ENCODE results near the gene TP63. TPM values are rescaled to one million over a fixed set of nuclear protein-coding genes. Genes with fewer than 3 reads are reported as not detected.

Gene TP63
- not detected in 2 replicates for total RNA-seq

GRCh38 chr3:189631373-189631408 is at the start of gene TP63:
Gene TP63 (plus strand): TSS chr3:189631389. CDS start chr3:189631516, 127 bp downstream.
- H3K4me3 ChIP-seq (ENCODE audit: low read depth, low read length) = no peak within 1 kb of the TSS
- no peak for TF ChIP-seq CTCF (conservative IDR thresholded peaks at IDR 0.05; ENCODE audit: low read depth, low read length)
- no peak for DNase-seq (ENCODE audit: low read depth)

GRCh38 chr3:189582179-189582578 is 49.0 kb upstream of the TP63 start:
- no peak overlapping the region for H3K4me3 ChIP-seq (ENCODE audit: low read depth, low read length)
- TF ChIP-seq CTCF (conservative IDR thresholded peaks at IDR 0.05; ENCODE audit: low read depth, low read length) = no peak
- no peak for DNase-seq (ENCODE audit: low read depth)

- H3K4me3 ChIP-seq (ENCODE audit: low read depth, low read length) = no peak overlapping the region
- DNase-seq (ENCODE audit: low read depth) = no peak
- TF ChIP-seq CTCF (conservative IDR thresholded peaks at IDR 0.05; ENCODE audit: low read depth, low read length) = no peak
These were observed 46.5 kb upstream of the TP63 start for GRCh38 chr3:189584645-189585044.

- no peak for DNase-seq (ENCODE audit: low read depth)
- no peak overlapping the region for H3K4me3 ChIP-seq (ENCODE audit: low read depth, low read length)
- TF ChIP-seq CTCF (conservative IDR thresholded peaks at IDR 0.05; ENCODE audit: low read depth, low read length) = no peak
These were observed 44.1 kb upstream of the TP63 start for GRCh38 chr3:189586941-189587663.

GRCh38 chr3:189587664-189588040 is 43.5 kb upstream of the TP63 start:
- TF ChIP-seq CTCF (conservative IDR thresholded peaks at IDR 0.05; ENCODE audit: low read depth, low read length) = no peak
- no peak for DNase-seq (ENCODE audit: low read depth)
- H3K4me3 ChIP-seq (ENCODE audit: low read depth, low read length) = no peak overlapping the region

GRCh38 chr3:189588070-189588469 is 43.1 kb upstream of the TP63 start:
- H3K4me3 ChIP-seq (ENCODE audit: low read depth, low read length) = no peak overlapping the region
- DNase-seq (ENCODE audit: low read depth) = no peak
- TF ChIP-seq CTCF (conservative IDR thresholded peaks at IDR 0.05; ENCODE audit: low read depth, low read length) = no peak

- TF ChIP-seq CTCF (conservative IDR thresholded peaks at IDR 0.05; ENCODE audit: low read depth, low read length) = no peak
- DNase-seq (ENCODE audit: low read depth) = no peak
- H3K4me3 ChIP-seq (ENCODE audit: low read depth, low read length) = no peak overlapping the region
These were observed 42.6 kb upstream of the TP63 start for GRCh38 chr3:189588475-189589178.
